DND-41 (cell line): ENCODE measurements around the gene CCL5.

ENCODE experiments used
- ATAC-seq: fragments of 200-7000 bp; cut with Tn5 transposase; 3 replicates; pipeline ENCODE4 v1.9.1; 2021; ENCODE audit warnings: low read depth; ENCODE audit not compliant: insufficient read depth
- DNase-seq: peaks from one replicate; pipeline ENCODE4 v3.0.0-alpha.2; 2020
- H2AFZ ChIP-seq: 2 replicates; pipeline ENCODE4 v1.6.0; 2012; ENCODE audit warnings: low read depth, low read length
- H3K27ac ChIP-seq: 2 replicates; pipeline ENCODE4 v1.5.1; 2012; ENCODE audit warnings: low read length, inconsistent platforms
- H3K27me3 ChIP-seq: fragments of 200-600 bp; sonication (generic); 2 replicates; pipeline ENCODE4 v1.6.0; 2012; ENCODE audit warnings: low read length, mild to moderate bottlenecking, inconsistent platforms; ENCODE audit not compliant: insufficient read depth, poor library complexity
- H3K36me3 ChIP-seq: 2 replicates; pipeline ENCODE4 v1.5.1; 2012; ENCODE audit warnings: low read length, inconsistent platforms; ENCODE audit not compliant: insufficient read depth
- H3K4me1 ChIP-seq: 2 replicates; pipeline ENCODE4 v1.5.1; 2012; ENCODE audit warnings: mild to moderate bottlenecking, low read length; ENCODE audit not compliant: insufficient read depth
- H3K4me2 ChIP-seq: 2 replicates; pipeline ENCODE4 v1.6.0; 2012; ENCODE audit warnings: mild to moderate bottlenecking, moderate library complexity, low read length, inconsistent platforms; ENCODE audit not compliant: insufficient read depth
- H3K4me3 ChIP-seq, 2 experiments: fragments of 200-600 bp in 1 of 2; shearing (Covaris generic) in 1 of 2; 2 replicates each; pipeline ENCODE4 v1.5.1; 2012 to 2016; ENCODE audit warnings: inconsistent platforms in 2 of 2, low read length in 2 of 2, mild to moderate bottlenecking in 2 of 2, low read depth in 1 of 2, moderate library complexity in 1 of 2
- H3K79me2 ChIP-seq: 2 replicates; pipeline ENCODE4 v1.6.0; 2012; ENCODE audit warnings: low read length, inconsistent platforms; ENCODE audit not compliant: insufficient read depth
- H3K9ac ChIP-seq: 2 replicates; pipeline ENCODE4 v1.6.0; 2012; ENCODE audit warnings: low read depth, mild to moderate bottlenecking, inconsistent platforms, low read length, moderate library complexity
- H3K9me3 ChIP-seq: 2 replicates; pipeline ENCODE4 v1.5.1; 2012; ENCODE audit warnings: low read length, moderate library complexity, mild to moderate bottlenecking, inconsistent platforms; ENCODE audit not compliant: insufficient read depth, severe bottlenecking
- H4K20me1 ChIP-seq: 2 replicates; pipeline ENCODE4 v1.6.0; 2012; ENCODE audit warnings: low read length; ENCODE audit not compliant: insufficient read depth
- CTCF ChIP-seq: IDR thresholded peaks from 2 replicates; pipeline ENCODE4 v1.5.1; 2012; ENCODE audit warnings: borderline replicate concordance, low read length, moderate library complexity, mild to moderate bottlenecking; ENCODE audit not compliant: poor library complexity, severe bottlenecking; ENCODE audit errors: extremely low read depth
- EZH2 ChIP-seq: IDR thresholded peaks from 3 replicates; pipeline ENCODE4 v1.6.1; 2012; ENCODE audit warnings: borderline replicate concordance, low read depth, mild to moderate bottlenecking, moderate library complexity, low read length, inconsistent platforms; ENCODE audit not compliant: severe bottlenecking

The CCL5 gene

GRCh38 chr17:35915153-35915964, 35.2 kb upstream of the CCL5 start:
- Histone ChIP-seq H3K4me2 (no peak overlapping the region), H3K9ac (no peak overlapping the region), H3K79me2 (no peaks in the 10 kb centered on the region), H3K27me3 (peaks cover 2% of the 10 kb centered on the region), H2AFZ (no peak overlapping the region), H3K27ac (no peak overlapping the region), H3K4me3 (no peak overlapping the region), H4K20me1 (no peaks in the 10 kb centered on the region), H3K4me1 (no peaks in the 10 kb centered on the region), H3K9me3 (no peaks in the 10 kb centered on the region), H3K36me3 (no peaks in the 10 kb centered on the region)
- DNase-seq (no peak), ATAC-seq (no peak)
- TF ChIP-seq EZH2 (no peak), CTCF (no peak)

GRCh38 chr17:35914354-35914753, 34.2 kb upstream of the CCL5 start:
- no peak overlapping the region for H3K4me3 ChIP-seq
- no peak overlapping the region for H3K27ac ChIP-seq
- no peak overlapping the region for H3K9ac ChIP-seq
- ATAC-seq (no peak), DNase-seq (no peak)
- H3K9me3 ChIP-seq = no peaks in the 10 kb centered on the region
- H3K27me3 ChIP-seq = peaks cover 2% of the 10 kb centered on the region
- H3K4me1 ChIP-seq = no peaks in the 10 kb centered on the region
- H3K79me2 ChIP-seq = no peaks in the 10 kb centered on the region
- H3K36me3 ChIP-seq = no peaks in the 10 kb centered on the region
- no peak for TF ChIP-seq CTCF
- no peak for TF ChIP-seq EZH2
- H2AFZ ChIP-seq = no peak overlapping the region
- no peaks in the 10 kb centered on the region for H4K20me1 ChIP-seq
- no peak overlapping the region for H3K4me2 ChIP-seq

GRCh38 chr17:35913609-35914008, 33.4 kb upstream of the CCL5 start:
- no peak overlapping the region for H2AFZ ChIP-seq
- H3K4me1 ChIP-seq = no peaks in the 10 kb centered on the region
- TF ChIP-seq EZH2 (no peak), CTCF (no peak)
- DNase-seq (no peak), ATAC-seq (no peak)
- peaks cover under 1% of the 10 kb centered on the region for H3K27me3 ChIP-seq
- H3K4me2 ChIP-seq = no peak overlapping the region
- H3K27ac ChIP-seq = no peak overlapping the region
- no peaks in the 10 kb centered on the region for H3K79me2 ChIP-seq
- no peak overlapping the region for H3K9ac ChIP-seq
- no peaks in the 10 kb centered on the region for H4K20me1 ChIP-seq
- H3K4me3 ChIP-seq = no peak overlapping the region
- no peaks in the 10 kb centered on the region for H3K36me3 ChIP-seq
- no peaks in the 10 kb centered on the region for H3K9me3 ChIP-seq
